HuH-7 (cell line): ENCODE results near the gene TMEM179.
"Not testable (repeated sequence)": the region's sequence is repeated elsewhere in the genome, so short reads cannot be mapped to it uniquely, and the experiment has no call there.

Experiments used
- DNase-seq: peaks from one replicate; pipeline ENCODE4 v3.0.0; 2011; ENCODE audit warnings: low spot score

The TMEM179 gene

GRCh38 chr14:104637546-104638003, 33.0 kb upstream of the TMEM179 start:
- DNase-seq, result no peak

GRCh38 chr14:104636846-104637545, 32.4 kb upstream of the TMEM179 start:
- DNase-seq, result not testable (repeated sequence)

- no peak for DNase-seq
Measured at GRCh38 chr14:104636131-104636530, 31.6 kb upstream of the TMEM179 start.

GRCh38 chr14:104635717-104636116, 31.1 kb upstream of the TMEM179 start:
- DNase-seq, result no peak

GRCh38 chr14:104634886-104635570, 30.5 kb upstream of the TMEM179 start:
- DNase-seq, result no peak

GRCh38 chr14:104634138-104634760, 29.7 kb upstream of the TMEM179 start:
- no peak for DNase-seq

GRCh38 chr14:104633276-104634137, 28.9 kb upstream of the TMEM179 start:
- no peak for DNase-seq

GRCh38 chr14:104632781-104633180, 28.2 kb upstream of the TMEM179 start:
- no peak for DNase-seq

GRCh38 chr14:104624939-104625338, 20.4 kb upstream of the TMEM179 start:
- no peak for DNase-seq

GRCh38 chr14:104614126-104614812, 9.7 kb upstream of the TMEM179 start:
- no peak for DNase-seq

- no peak for DNase-seq
Measured at GRCh38 chr14:104611881-104612280, 7.3 kb upstream of the TMEM179 start.

GRCh38 chr14:104610749-104611310, 6.3 kb upstream of the TMEM179 start:
- DNase-seq, result no peak

- DNase-seq, result no peak
Measured at GRCh38 chr14:104609666-104610065, 5.1 kb upstream of the TMEM179 start.

GRCh38 chr14:104603711-104604401, 716 bp downstream of the TMEM179 start:
- no peak for DNase-seq

- DNase-seq, result no peak
Measured at GRCh38 chr14:104602933-104603325, 1.6 kb downstream of the TMEM179 start.

- no peak for DNase-seq
Measured at GRCh38 chr14:104602315-104602932, 2.1 kb downstream of the TMEM179 start.

GRCh38 chr14:104601786-104602185, 2.8 kb downstream of the TMEM179 start:
- no peak for DNase-seq

GRCh38 chr14:104600805-104601204, 3.8 kb downstream of the TMEM179 start:
- DNase-seq, result no peak

- DNase-seq, result no peak
Measured at GRCh38 chr14:104600141-104600643, 4.4 kb downstream of the TMEM179 start.

GRCh38 chr14:104599446-104599845, 5.1 kb downstream of the TMEM179 start:
- DNase-seq, result no peak
